Activated CD8-positive, alpha-beta memory T cell treated with anti-CD3 and anti-CD28 coated beads for 48 hours (primary cell): Measurements from ENCODE around the gene PPFIBP2.
A peak's percentile ranks its signal among the peaks of the same experiment; 100 is the strongest.
"Not testable (repeated sequence)": the region's sequence is repeated elsewhere in the genome, so short reads cannot be mapped to it uniquely, and the experiment has no call there.

Source experiments
- DNase-seq, 3 experiments: peaks; one replicate each; pipeline ENCODE4 v3.0.0-alpha.2; 2020; ENCODE audit warnings: low read depth in 2 of 3, low spot score in 2 of 3

Gene PPFIBP2

DNA sequence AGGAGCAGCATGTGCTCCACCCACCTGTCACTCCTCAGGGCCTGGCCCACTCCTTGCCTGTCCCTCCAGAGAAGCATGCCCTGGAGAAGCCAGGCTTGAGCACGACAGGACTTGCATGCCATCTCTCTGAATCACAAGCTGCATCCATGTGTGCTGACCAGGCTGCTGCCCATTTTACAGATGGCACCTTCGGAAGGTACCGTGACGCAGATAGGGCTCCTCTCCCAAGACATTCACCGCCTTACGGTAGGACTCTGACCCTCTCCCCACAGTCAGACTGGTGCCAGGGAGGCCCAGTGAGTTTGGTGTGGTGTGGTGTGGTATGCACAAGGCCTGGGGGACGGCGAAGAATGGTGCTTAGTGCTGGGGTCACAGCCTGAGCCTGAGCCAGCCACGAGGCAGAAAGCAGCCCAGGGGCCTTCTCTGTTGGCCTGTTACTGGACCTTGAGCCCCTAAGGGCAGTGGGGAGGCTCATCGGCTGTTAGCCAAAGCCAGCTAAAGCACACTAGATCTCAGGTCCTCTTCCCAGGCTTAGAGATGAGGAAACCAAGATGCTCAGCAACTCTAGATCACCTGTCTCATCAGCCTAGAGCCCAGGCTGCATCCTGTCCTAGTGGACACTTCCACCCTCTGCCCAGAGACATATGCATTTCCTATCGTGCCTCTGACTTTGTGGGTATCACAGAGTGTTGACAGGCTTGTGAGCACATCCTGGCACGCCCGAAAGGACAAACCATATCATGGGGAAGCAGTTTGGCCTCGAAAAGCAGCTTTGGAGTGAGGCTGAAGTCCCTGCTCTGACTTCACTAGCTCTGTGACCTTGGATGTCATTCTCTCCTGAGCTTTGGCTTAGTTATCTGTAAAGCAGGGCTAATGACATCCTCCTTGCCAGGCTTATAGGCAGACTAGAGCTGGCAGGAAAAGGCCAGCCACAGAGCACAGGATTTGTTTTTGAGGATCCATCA is 141.7 kb downstream of the PPFIBP2 start:
- DNase-seq, result no peak

DNA sequence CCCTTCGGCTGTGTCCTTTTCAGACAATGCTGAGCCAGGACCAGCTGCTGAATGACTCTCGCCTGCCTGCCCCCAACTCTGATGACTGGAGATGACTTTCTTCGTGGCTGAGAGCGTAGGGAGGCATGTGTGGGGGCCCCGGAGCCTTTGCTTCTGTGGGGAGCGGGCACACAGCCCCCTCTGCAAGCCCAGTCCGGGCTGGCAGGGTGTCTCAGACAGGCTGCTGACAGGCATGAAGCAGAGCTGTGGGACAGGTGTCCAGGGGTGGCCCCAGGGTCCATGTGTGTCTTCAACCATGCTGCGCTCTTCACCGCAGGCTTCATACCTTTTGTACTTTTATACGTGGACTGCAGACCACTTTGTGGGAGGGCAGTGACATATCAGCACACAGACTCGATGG is 142.9 kb downstream of the PPFIBP2 start:
- DNase-seq, result no peak

DNA sequence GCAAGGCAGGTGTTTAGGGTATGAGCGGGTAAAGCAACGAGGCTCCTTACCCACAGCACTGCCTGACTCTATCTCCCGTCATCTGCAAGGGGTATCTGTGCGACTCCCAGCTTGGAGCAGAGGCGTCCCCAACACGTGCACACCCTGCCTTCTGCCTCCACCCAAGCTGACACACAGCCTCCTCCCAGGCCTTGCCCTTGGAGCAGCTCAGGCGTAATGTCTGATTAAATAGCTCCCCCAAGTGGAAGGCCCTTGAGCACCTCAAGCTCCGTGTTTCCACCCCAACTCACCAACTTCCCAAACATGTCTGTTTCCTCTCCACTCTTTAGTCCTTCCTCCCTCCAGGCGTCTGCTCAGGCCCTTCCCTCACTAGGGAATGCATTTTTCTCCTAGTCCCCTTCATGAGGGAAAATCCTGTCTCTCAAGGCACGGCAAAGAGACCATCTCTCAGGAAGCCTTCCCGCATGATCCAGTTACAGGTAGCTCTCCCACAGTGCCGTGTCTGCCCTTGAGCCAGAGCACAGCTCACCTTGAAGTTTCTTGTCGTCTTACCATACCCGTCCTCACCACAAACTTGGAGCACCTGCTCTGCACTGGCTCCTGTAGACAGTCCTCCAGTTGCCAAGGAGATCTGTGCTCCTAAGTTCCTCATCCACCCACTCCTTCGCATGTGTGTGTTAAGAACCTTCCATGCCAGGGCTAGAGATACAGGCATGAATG is 143.7 kb downstream of the PPFIBP2 start:
- no peak for DNase-seq

GRCh38 chr11:7663531-7663930 is 149.7 kb downstream of the PPFIBP2 start:
- not testable (repeated sequence) for DNase-seq

- no peak for DNase-seq
Observed at GRCh38 chr11:7664867-7665266, 151.1 kb downstream of the PPFIBP2 start.

DNA sequence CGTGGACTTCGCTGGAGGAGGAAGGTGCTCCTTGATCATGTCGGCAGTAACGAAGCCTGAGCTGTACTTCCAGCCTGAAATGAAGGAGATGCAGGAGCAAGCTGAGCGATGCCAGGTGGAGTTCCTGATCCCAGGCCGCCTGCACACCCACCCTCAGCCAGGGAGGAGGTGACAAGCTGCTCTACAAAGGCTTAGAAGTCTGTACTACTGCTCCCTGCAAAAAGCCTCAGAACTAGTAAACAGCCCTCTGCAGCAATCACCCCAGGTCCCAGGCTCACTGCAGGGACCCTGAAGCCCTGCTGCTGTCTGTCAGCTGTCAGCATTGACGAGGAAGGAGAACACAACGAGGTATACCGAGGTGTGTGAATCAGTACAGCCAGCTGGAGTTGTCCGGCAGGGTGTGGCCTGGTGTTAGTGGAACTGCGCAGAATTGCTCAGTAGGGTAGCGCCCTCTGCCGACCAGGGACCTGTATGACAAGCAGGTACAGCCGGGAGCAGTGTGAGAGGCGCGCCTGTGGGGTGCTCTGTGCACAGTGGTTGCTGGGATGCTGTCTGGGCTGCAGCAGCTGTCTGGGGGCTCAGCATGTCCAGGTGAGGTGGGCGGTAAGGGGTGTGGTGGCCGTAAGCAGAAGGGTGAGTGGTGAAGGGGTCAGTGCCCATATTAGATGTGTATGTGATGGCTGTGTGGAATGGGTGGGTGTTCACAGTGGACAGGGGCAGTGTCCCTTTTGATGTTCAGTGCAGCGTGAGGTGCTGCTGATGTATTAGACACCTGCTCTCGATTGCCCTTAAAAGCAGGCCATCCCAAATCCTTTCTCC is 151.9 kb downstream of the PPFIBP2 start:
- DNase-seq, result peak; percentile 33 to 75 (median 53)

- no peak for DNase-seq
Observed at GRCh38 chr11:7666292-7666866, 152.6 kb downstream of the PPFIBP2 start.

DNA sequence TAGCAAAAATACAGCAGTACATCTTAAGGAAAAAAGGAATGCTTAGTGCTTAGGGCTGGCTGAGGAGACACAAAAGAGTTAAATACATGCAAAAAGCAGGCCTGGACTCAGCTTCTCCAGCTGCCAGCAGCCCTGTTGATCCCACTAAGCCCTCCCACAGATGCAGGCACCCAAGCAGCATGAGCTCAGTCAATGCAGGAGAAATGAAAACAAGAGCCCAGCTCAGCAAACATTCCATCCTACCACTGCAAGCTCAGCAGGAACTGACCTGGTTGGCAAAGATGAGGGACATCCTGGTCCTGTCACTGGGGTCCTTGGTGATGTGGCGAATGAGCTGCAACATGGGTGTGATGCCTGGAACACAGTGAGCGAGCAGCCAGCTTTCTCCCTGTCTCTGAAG is 153.7 kb downstream of the PPFIBP2 start:
- DNase-seq, result no peak

- no peak for DNase-seq
Observed at GRCh38 chr11:7668464-7668863, 154.7 kb downstream of the PPFIBP2 start.

GRCh38 chr11:7668911-7669310 is 155.1 kb downstream of the PPFIBP2 start:
- no peak for DNase-seq

- no peak for DNase-seq
Observed at GRCh38 chr11:7670641-7671040, 156.8 kb downstream of the PPFIBP2 start.

- peak in 1 of 3 experiments; percentile 11 for DNase-seq
Observed at GRCh38 chr11:7671347-7672215, 157.8 kb downstream of the PPFIBP2 start.

DNA sequence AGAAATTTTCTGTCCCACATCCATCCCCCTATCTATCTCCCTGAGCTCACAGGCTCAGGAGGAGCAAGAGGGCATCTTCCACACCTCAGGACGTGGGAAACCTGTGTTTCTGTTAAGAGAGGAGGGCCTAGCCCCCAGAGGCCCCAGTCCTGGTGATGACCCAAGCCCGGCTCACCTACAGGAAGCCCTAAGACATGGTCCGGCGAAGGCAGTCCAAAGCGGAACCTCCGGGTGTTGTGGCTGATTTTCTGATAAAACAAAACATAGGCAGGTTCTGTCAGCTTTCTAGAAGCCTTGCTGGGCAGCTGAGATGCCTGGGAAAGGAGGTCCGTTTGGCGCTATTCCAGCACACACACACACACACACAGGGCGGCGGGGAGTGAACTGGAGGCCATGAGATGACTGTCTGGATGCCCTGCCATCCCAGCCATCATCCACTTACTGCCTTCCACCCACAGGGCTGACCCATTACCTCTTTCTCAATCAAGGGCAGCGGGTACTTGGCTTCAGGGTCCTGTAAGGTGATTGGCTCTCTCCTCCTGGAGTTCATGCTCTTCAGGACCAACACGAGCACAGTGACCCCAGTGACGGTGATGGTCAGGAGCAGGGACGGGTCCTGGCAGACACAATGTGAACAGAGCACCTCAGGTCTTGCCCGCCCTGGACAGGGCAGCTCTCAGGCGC is 158.6 kb downstream of the PPFIBP2 start:
- no peak for DNase-seq

DNA sequence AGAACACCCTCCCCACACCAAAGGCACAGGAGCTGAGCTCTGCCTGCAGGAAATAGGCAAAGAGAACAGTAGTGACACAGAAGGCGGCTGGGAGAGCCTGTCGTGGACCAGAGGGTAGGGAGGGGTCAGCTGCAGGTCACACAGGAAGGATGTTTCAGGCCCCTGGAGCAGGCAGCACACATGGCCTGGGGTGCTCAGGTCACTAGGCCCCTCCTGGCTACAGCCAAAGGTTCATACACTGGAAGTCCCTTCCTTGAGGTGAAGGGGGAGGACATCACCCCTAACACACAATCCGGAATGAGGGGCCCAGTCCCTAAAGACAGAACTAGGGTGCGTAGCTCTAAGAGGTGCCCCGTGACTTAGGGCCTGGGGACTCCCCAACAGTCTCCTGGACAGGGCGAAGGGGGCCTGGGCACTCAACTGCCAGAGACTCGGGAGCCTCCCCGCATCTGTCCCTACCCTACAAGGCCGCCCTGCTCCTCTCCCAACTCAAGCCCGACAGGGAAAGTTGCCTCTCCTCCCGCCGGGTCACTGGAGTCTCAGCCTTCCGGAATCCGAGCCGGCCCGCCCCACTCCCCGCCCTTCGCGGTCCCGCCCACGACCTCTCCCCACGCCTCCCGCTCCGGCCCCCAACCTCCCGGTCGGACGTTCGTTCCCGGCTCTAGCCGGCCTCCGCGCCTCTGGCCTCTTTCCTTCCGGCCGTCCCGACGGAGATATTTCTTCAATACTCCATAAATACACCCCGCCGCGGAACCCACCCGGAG is 159.3 kb downstream of the PPFIBP2 start, which contains the start of gene CYB5R2:
Gene CYB5R2, minus strand, starts transcription at position 541 of the 764 bp plus-strand sequence. CDS start 675 bp downstream, outside the sequence.
- DNase-seq, result no peak

GRCh38 chr11:7673724-7674434 is 160.1 kb downstream of the PPFIBP2 start:
- no peak for DNase-seq

DNA sequence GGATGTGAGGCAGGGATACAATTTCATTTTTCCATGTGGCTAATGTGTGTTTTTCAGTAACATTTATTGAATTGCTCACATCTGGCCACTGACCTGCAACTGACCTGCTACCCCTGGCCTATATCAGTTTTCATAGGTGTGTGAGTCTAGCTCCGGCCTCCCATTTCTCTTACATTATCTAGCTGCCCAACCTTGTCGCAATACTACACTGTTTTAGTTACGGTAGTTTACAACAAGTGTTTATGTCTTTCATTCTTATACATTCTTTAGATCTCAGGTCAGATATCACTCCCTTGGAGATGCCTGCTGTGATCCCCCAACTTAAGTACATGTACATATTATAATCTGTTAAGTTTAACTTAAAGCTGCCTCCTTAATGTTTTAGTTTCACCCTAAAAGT is 161.8 kb downstream of the PPFIBP2 start:
- DNase-seq, result no peak

DNA sequence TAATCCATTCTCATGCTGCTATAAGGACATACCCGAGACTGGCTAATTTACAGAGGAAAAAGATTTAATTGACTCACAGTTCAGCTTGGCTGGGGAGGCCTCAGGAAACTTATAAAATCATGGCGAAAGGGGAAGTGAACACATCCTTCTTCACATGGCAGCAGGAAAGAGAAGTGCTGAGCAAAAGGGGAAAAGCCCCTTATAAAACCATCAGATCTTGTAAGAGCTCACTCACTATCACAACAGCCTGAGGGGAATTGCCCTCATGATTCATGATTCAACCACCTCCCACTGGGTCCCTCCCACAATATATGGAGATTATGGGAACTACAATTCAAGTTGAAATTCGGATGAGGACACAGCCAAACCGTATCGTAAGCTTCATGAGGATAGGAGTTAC is 163.3 kb downstream of the PPFIBP2 start:
- DNase-seq, result no peak

DNA sequence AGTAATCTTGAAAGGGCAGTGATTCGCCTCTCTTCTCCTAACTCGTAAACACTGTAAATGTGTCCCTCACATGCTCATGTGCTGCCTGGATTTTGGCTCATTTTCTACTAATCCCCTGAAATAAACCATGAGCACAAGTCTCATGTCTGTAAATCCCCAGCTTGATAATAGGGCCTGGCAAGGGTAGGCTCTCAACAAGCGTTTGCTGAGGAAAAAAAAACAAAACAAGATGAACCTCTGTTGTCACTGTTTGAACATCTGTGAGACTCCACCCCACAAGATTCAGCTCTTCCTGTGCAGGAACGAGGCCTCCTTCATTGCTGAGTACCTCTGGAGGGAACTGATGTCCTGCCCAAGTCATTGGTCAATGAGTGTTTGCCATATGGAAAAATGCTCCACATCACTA is 164.0 kb downstream of the PPFIBP2 start:
- no peak for DNase-seq
